GM18511 (cell line): Measurements from ENCODE around the gene VIPR2.

Experiments used
- ATAC-seq: cut with Tn5 transposase; IDR thresholded peaks from one replicate; pipeline ENCODE4 v1.9.1; 2021; ENCODE audit warnings: mild to moderate bottlenecking, moderate library complexity; ENCODE audit not compliant: unreplicated experiment

The VIPR2 gene

DNA sequence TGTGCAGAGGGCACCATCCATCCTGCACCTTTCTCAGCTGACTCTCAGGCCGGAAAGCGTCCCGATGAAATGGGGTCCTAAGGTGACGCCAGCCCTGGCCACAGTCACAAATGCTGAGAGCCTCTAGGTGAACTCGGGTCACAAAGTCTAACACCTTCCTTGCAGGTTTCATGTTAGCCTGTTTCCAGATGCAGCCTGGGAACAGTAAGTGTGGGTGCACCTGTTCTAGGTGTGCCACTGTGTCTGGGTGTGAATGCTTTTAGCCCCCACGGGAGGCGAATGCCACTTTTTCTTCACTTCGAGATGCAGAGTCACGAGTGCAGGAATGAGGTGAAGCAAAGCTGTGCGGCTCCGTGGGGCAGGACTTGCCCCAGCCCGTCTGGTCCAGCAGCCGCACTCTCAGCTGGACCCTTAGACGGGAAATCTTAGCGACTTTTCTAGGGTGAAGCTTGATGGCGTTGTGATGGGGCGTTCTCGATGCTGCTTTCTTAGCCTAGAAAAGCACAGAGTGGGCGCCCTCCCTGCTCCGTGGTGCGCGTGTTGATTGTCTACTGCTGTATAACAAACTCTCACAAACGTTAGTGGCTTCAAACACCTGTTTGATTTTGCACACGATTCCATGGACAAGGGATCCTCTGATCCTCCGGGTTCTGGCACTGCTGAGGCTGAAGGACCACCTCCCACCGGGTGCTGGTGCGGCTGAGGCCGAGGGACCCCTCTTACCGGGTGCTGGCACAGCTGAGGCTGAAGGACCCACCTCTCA is 13.6 kb upstream of the VIPR2 start:
- ATAC-seq = no peak

DNA sequence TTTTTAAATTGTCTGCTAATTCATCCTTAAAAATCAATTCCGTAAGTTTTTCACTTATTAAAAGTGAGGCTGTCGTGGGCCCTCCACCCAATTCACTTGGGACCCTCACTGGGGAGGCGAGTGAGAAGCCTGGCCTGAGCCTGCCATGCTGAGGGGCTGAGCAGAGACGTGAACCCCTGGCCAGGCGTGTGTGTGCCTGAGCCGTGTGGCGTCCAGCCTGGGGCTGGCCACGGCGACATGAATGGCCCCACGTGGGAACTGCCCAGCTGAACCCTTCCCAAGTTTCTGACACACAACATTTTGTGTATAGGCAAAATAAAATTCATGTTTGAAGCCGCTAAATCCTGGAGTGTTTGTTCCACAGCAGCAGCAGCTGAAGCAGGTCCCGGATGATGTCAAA is 13.0 kb upstream of the VIPR2 start:
- no peak for ATAC-seq

DNA sequence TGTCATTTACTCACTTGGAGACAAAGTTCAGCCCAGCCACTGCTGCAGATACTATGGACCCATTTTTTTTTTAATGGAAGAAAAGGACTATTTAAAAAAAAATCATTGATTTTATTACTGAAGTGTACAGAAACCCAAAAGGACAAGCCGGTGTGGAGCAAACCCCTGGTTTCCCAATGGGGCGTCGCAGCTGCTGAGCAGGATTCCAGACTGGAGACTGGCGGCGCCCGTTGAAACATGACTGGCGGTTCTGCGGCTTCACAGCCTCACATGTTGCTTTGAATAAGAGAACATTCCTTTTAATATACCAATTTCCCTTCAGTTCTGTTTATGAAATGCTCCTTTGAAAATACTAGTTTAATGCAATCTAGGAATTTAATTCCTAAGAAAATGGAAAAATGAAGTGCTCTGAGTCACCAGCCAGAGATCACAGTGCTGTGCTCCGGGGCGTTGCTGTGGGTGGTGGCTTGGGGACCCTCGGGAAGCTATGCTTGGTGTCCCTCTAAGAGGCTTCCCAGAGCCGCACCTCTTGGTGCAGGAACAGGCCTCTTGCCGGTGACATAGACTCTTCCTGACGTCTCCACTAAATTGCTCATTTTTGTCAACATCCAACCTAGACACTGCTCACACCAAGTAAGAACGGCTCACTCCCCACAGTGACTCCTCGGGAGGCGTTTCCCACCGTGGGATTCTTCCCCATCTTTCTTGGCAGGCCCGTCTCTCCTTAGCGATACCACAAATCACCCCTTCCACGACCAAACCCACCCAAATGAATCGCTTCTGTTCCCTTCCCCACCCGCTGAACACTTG is 12.0 kb upstream of the VIPR2 start:
- no peak for ATAC-seq

DNA sequence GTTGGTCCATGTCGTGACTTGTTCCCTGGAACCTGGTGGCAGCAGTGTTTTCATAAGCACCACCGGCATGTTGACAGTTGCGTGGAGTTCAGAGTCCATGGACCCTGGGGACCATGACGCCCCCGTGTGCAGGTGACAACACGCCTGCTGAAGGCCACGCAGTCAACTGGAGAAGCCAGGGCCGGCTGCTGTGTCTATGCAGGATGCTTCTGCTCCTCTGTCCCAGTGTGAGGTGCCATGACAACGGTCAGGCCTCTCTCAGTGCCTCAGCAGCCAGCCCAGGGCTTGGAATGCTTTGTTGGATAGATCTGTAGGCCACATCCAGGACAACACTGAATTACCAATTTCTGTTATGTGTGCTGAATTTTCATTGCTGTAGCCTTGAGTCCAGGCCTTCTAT is 10.7 kb upstream of the VIPR2 start:
- ATAC-seq = no peak

DNA sequence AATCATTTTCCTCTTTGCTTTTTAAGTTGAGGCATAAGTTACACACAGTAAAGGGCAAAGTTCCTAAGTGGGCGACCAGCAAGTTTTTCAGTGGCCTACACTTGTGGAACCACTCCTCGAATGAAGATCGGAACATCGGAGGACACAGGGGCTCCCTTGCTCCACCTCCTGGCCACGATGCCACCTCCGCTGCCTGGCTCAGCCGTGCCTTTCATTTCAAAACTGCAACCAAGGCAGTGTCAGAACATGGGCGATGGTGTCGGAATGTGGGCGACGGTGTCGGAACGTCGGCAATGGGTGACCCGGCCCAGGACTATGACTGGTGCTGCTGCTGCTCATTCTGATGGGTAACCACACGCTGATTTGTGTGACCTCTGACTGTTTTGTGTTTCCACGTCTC is 9.6 kb upstream of the VIPR2 start:
- no peak for ATAC-seq

DNA sequence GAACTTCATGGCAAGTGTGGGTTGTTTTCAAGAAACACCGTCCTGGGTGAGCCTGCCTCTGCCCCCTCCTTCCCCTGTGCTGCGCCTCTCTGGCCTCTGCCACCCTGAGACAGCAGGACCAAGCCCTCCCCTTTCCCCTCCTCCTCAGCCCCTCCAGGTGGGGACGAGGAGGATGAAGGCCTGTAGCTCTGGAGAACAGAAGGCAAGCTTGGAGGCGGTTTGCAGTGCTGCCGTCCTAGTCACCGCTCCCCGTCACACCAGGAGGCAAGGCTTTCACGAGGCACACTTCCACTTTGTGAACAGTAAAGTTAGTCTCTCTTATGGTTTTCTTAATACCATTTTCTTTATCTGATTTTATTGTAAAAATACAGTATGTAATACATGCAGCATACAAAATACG is 8.8 kb upstream of the VIPR2 start:
- no peak for ATAC-seq

DNA sequence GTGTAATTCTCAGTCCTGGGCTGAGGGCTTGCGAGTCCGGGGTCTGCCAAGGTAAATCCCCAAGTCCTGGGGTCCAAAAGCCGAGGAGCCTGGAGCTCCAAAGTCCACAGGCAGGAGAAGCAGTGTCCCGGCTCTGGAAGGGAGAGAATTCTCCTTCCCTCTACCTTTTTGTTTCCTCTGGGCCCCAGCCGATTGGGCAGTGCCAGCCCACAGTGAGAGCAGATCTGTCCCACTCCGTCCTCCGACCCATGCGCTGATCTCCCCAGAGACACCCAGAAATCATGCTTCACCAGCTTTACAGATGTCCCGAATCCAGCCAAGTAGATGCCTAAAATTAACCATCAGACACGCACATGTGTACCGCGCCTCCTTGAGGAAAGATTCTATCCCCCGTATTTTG is 8.1 kb upstream of the VIPR2 start:
- no peak for ATAC-seq

DNA sequence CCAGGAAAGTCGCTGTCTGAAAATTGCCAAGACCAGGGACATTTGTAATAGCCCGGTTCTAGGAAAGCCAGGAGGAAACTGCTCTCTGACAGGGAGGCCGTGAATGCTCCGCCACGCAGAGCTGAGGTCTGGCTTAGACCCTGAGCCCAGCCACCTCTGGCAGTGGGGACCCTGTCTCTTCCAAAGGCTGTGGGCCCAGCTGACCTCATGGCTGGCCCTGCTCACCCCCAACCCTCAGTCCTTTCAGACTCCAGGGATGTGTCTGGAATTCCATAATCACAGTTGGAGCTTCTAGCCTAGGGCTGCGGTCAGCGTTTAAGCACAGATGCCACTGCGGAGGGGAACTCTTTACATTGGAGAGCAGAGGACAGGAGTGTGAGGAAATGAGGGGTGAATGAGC is 6.6 kb upstream of the VIPR2 start:
- no peak for ATAC-seq

DNA sequence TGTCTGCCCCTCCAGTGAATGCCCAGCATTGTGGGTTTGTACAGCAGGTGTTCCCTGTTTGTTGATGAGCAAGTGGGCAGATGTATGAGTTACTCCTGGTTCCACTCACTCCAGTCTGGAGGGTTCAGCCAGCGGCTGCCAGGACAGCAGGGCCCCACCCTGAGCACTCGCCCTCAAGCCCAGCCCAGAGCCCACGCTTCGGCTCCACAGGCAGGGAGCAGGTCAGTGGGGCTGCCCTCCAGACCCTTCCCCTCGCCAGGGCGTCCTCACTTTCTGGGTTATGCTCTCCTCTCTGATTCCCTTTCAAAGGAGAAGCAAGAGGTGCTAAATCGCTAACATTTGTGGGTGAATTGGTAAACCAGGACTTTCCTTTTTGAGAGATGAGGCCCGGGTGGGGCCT is 4.8 kb upstream of the VIPR2 start:
- no peak for ATAC-seq

DNA sequence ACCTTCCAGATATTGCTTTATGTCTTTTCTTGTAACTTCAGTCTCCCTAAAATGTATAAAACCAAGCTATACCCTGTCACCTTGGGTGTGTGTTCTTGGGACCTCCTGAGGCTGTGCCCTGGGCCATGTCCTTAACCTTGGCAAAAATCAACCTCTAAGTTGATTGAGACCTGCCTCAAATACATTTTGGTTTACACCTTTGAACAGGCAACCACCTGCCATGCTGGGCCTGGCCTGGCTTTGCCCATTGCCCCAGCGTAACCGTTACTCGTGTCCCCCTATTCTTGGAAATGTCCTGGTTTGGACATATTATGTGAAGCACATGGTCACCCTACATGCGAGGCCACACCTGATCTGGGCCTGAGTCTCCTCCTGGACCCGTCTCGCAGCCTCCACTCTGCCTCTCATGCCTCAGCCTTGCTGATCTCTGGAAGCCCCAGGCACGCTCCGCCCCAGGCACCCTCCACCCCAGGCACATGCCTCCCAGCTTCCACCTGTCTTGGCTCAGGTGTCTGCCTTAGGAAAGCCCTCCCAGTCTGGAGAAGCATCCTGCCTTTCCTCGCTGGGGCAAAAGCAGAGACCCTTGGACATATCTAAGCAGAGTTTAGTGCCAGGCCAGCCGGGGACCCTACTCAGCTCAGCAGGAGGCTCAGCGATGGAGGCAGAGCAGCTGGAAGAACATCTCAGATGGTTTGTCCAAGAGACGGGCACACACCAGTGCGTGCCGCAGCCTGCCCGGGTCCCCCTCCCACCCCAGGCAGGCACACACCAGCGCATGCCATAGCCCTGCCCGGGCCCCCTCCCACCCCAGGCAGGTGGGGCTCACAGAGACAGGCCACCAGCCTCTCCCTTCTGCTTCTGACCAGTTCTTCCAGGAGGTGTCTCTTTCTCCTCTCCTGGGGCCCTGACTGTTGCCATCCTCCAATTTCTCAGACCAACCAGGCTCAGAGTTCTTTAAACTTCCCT is 4.0 kb upstream of the VIPR2 start:
- ATAC-seq = no peak

DNA sequence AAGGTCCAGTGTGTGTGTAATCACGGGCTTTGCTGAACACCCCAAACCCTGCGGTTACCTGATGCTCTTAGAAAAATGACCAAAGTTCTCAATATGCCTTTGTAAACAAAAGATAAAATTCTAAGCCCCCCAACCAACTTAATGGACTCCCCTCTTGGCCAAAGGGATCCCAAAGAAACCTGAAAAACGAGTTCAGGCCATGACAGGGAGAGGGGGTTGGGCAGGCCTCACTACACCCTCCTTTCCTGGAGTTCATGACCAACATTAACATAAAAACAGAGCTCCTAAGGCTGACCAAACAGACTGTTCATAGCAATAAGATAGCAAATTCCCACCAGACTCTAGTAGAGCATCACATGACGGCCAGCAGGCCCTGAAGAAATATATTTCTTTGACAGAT is 3.0 kb upstream of the VIPR2 start:
- no peak for ATAC-seq

DNA sequence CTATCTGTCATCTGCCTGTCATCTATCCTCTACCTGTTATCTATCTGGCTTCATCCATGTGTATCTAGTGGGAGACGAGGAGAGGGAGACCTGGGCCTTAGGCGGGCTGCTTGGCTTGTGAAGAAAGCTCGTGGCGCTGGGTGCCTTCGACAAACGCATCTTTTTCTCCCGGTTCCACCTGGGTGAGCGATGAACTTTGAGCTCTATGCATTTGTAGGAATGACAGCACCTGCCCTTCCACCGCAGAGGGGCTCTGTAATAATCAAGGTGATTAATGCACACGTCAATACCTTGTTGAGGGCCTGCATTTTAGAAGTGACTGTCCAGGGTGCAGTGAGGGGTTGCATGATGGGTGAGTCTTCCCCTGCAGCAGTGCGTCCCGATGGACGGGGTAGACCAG is 2.6 kb upstream of the VIPR2 start:
- ATAC-seq = no peak

DNA sequence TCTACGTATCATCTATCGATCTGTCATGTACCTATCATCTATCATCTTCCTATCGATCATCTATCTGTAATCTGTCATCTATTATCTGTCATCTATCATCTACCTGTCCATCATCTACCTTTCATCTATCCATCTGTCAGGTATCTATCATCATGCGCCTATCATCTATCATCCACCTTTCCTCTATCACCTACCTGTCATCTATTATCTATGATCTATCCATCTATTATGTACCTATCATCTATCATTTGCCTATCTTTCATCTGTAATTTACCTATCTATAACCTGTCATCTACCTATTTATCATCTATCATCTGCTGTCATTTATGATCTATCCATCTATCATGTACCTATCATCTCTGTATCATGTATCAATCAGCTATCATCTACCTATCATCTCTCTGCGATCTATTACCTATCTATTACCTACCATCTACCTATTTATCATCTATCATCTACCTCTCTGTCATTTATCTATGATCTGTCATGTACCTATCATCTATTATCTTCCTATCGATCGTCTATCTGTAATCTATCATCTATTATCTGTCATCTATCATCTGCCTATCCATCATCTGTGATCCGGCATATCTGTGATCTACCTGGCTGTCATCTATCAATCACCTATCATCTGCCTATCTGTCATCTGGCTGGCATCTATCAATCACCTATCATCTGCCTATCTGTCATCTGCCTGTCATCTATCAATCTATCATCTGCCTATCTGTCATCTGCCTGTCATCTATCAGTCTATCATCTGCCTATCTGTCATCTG is 1.6 kb upstream of the VIPR2 start:
- no peak for ATAC-seq

DNA sequence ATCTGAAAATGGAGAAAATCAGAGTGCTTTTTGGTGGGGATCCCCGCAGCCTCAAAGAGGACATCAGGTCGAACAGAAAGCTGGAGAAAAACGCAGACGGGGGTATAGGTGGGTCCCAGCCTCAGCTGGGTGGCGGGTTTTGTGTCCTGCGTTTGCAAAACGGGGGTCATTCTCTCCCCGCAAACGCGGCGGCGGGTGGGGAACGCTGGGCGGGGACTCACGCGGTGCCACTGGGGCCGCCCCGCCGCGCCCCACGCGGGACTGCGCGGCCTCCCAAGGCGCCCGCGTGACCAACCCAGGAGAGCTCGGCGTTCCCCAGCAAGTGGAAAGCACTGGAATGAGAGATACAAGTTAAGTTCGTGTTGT is 806 bp upstream of the VIPR2 start:
- ATAC-seq = no peak

DNA sequence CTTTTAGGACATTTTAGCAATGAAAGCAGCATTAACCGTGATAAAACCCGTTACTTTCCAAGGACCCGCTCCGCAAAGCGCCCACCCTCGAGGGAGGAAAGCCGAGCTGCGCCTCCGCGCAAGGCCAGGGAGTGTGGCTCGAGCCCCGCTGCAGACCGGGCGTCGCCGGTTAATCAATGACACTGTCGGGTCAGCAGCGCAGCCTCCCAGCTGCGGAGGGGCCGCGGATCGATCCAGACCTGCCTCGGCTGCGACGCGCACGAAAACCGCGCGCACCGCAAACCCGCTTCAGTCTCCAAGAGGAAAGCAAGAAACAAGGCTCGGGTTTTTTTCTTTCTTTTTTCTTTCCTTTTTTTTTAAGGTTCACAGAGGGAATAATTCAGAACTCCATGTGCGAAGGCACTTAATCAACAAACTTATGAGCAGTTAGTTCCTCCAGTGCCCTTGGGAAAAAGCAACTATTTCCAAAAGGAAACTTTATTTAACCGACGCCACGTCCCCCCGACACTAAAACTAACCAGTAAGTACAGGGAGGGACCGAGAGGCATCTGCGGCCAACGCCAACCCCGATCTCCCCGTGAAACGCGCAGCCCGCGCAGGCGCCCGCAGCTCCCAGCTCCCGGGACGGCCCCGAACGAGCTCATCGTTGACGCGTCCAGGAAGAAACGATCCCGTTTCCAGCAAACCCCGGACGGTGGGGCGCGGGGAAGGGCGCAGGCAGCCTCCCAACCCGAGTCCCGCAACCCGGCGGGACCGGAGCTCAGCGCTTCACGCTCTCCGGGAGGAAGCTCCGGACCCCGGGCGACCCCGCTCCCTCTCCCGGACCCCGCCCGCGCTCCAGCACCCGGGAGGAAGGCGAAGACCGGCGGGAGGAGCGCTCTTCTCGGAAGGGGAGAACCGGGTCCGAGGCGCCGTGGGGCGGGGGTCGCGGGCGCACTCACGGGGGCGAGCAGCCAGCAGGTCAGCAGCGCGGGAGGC is 598 bp downstream of the VIPR2 start:
- ATAC-seq = no peak

DNA sequence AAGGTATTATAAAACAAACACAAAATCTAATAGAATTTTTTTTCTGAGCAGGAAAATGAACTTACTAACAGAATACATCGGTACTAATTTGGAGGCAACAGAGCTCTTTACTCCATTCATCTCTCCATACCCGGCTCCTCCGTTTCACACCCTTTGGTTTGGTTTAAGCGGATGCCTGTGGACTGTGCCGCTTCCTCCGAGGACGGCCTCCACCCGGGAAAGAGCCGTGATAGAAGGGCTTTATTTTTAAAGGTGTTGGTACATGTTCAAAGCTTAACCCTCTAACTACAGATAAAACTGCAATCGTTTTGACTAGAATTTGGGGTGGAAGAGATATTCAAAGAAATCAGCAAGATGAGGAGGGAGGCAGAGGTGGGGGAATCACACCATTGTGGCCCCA is 1.9 kb downstream of the VIPR2 start:
- no peak for ATAC-seq

DNA sequence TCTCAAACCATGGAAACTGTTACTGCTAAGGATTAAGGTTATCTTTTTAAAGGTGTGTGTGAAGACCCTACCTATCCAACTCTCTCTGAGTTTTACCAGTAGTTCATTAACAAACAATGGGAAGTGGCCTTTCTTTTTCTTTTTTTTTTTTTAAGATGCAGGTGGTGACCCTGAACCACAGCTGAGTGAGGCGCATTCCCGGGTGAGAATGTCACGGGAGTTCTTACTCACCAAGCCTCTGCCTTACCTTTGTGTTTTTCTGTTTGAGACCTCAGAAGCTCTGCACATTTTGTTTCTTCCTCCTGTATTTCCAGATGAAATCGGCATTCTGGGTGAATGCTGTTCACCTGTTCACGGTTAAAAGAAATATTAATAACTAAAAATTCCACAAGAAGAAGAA is 2.5 kb downstream of the VIPR2 start:
- ATAC-seq = no peak

DNA sequence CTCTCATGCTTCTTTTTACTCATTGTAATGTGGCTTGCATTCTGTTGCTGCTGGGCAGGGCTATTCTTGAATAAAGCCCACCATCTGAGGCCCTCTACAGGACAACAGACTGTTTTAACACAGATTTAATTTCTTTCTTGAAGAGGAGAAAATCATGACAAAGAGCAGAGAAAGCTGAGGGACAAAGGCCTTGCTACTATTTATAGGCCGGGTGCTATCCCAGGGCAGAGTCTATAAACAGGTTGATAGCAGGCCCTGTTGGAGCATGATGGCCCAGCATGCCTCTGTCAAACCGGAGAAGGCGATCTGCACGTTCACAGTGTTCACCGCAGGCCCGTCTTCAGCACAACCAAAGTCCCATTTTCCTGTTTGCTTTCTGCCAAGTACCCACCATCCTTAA is 3.0 kb downstream of the VIPR2 start:
- no peak for ATAC-seq

DNA sequence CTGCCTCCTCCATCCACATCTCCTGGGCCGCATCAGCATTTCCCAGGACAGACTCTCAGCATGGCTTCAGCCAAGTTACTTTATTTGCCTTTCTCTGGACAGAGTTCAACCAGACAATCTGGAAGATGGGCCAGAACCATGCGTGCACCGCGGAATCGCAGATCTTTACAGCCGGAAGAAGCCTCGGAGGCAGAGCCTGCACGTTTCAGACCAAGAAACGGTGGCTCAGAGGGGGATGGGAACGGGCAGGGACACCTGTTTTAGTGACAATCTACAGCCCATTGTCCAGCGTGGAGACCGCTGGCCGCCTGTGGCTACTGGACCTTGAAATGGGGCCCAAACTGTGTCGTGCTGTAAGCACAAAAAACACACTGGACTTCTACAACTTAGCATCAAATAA is 3.5 kb downstream of the VIPR2 start:
- no peak for ATAC-seq
